HG02943 (cell line): ENCODE measurements around the gene PGAM2.

ENCODE experiments used
- ATAC-seq: cut with Tn5 transposase; IDR thresholded peaks from one replicate; pipeline ENCODE4 v1.9.1; 2021; ENCODE audit warnings: mild to moderate bottlenecking, low read depth, moderate library complexity; ENCODE audit not compliant: unreplicated experiment

Gene PGAM2

GRCh38 chr7:44065431-44066110, at the start of gene PGAM2:
Gene PGAM2, minus strand, starts transcription at chr7:44065567. Its CDS starts 38 bp downstream, at chr7:44065529.
- no peak for ATAC-seq

- ATAC-seq = no peak
Measured at GRCh38 chr7:44114586-44115310, 49.4 kb upstream of the PGAM2 start.

- no peak for ATAC-seq
Measured at GRCh38 chr7:44113764-44114354, 48.5 kb upstream of the PGAM2 start.

DNA sequence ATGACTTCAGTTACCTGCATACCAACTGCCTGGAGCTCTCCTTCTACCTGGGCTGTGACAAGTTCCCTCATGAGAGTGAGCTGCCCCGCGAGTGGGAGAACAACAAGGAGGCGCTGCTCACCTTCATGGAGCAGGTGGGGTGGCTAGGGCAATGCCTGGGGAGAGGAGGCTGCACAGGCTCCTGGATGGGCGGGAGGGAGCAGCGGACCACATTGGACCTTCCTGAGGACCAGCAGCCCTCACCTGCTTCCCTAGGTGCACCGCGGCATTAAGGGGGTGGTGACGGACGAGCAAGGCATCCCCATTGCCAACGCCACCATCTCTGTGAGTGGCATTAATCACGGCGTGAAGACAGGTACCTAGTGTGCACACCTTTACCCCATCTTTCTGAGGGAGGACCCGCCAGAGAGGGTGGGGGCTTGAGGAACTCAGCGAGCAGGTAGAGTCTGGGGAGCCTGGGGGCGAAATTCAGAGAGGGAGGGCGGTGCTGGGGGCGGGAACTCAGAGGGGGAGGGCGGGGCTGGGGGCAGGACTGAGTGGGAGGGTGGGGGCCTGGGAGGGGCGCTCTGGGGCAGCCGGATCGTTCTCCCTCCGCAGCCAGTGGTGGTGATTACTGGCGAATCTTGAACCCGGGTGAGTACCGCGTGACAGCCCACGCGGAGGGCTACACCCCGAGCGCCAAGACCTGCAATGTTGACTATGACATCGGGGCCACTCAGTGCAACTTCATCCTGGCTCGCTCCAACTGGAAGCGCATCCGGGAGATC, 47.8 kb upstream of the PGAM2 start:
- ATAC-seq = no peak

- ATAC-seq = no peak
Measured at GRCh38 chr7:44112231-44112996, 47.0 kb upstream of the PGAM2 start.

DNA sequence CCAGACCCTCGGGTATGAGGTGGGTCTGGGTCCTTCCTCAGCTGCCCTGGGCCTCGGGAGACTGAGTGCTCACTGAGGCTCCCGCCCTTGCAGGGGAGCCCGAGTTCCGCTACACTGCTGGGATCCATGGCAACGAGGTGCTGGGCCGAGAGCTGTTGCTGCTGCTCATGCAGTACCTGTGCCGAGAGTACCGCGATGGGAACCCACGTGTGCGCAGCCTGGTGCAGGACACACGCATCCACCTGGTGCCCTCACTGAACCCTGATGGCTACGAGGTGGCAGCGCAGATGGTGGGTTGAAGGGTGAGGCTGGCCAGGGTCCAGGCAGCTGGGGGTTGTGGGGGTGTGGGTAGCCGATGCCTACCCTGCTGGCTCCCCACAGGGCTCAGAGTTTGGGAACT, 46.4 kb upstream of the PGAM2 start:
- ATAC-seq = no peak

- ATAC-seq = no peak
Measured at GRCh38 chr7:44110719-44111635, 45.6 kb upstream of the PGAM2 start.

DNA sequence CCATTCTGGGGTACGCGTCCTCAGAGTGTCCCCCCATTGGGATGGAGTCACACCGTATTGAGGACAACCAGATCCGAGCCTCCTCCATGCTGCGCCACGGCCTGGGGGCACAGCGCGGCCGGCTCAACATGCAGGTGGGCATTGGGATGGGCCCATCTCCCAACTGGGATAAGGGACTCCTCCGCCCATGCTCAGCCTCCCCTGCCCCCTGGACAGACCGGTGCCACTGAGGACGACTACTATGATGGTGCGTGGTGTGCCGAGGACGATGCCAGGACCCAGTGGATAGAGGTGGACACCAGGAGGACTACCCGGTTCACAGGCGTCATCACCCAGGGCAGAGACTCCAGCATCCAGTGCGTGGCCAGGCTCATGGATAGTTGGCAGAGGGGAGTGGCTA, 44.6 kb upstream of the PGAM2 start:
- no peak for ATAC-seq

DNA sequence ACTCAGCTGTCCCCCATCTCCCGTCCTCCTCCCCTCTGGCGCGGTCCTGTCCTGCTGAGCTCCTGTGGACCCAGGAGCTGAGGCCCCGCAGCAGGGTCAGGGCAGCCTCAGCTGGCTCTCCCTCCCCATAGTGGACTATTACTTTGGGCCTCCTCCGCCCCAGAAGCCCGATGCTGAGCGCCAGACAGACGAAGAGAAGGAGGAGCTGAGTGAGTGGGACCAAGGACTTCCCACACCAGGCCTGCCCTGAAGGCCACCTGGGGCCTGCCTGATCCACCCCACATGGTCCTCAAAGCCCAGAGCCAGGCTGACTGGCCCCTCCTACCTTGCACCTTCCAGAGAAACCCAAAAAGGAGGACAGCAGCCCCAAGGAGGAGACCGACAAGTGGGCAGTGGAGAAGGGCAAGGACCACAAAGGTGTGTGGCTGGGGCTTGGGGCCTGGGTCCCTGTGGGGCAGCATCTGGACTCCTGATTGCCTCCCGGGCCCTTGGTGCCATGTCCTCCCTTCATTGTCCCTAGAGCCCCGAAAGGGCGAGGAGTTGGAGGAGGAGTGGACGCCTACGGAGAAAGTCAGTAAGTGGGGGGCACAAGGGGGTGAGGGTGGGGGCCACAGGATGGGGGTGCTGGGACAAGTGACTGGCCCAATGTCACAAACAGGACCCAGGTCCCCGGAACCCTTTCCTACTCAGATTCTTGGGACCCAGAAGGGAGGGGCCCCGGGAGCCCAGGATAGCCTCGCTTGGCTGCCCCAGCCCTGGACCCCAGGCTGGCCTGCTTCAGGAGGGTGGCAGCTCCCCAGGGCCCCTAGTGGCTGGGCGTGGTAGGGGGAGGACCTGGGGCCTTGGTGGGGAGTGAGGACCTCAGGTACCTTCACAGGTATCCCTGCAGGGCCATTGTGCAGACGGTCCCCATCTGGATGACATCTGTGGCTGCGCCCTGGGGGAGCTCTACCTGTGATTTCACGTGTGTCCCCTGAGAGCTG, 43.7 kb upstream of the PGAM2 start:
- no peak for ATAC-seq

DNA sequence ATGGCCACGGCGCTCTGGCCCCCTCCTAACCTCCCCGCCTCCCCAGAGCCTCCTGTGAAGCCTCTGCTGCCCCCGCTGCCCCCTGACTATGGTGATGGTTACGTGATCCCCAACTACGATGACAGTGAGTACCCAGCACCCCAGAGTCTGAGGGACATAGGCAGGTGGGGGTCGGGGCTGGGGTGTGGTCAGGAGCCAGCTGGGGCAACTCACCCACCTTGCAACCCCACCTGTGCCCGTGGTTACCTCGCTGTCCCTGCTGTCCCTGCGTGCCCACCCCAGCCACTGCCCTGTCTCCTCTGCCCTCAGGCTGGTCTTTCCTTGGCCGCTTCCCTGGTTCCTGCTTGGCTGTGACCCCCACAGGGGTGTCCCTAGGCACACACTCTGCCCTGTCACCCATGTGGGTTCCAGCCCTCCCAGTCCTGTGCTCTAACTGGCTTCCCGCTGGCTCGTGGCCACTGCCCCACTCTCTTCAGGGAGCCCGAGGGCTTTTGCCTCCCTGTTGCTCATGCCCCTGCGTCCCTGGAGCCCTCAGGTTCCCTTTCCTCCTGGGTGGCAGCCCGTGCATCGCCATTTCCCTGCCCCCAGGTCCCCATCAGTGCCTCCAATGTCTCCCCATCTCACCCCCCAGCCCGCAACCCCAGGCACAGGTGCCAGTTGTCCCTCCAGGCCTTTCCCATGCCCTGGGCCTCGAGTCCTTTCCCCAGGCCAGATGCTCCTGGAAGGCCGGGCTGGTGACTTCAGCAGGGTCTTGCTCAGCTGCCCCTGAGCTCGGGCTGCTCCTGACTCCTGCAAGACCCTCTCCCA, 42.8 kb upstream of the PGAM2 start:
- no peak for ATAC-seq

DNA sequence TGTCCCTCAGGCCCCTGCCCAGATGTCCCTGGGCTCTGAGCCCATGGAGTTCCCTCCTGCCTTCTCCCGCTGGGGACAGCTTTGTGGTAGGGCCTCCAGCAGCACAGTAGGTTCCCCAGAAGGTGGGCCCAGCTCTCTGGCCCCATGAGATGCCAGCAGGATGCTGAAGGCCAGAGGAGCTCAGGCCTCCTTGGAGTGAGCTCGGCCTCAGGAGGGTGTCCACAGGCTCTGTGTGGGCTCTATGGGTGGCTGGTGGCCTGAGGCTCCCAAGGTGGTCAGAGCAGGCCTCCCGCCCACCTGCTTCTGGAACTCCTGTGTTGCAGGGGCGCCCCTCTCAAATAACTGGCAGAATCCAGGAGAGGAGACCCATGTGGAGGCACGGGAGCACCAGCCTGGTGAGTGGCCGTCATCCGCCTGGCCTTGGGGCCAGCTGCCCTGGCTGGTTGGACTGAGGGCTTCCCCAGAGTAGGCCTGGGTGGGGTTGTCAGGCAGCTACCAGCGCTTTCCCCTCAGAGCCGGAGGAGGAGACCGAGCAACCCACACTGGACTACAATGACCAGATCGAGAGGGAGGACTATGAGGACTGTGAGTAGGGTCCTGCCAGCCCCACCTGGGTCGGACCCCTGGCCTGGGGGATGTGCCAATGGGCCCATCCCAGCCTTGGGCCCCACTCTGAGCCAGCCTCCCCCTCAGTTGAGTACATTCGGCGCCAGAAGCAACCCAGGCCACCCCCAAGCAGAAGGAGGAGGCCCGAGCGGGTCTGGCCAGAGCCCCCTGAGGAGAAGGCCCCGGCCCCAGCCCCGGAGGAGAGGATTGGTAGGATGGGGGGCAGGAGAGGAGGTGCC, 42.0 kb upstream of the PGAM2 start:
- ATAC-seq = no peak

GRCh38 chr7:44106311-44107065, 41.1 kb upstream of the PGAM2 start:
- ATAC-seq = no peak

GRCh38 chr7:44105832-44106231, 40.5 kb upstream of the PGAM2 start:
- ATAC-seq = no peak

- no peak for ATAC-seq
Measured at GRCh38 chr7:44104860-44105771, 39.7 kb upstream of the PGAM2 start.
